Tibial artery (tissue), 4 donors: ENCODE data around the gene ACOXL.
A peak's percentile ranks its signal among the peaks of the same experiment; 100 is the strongest.

Source experiments
- DNase-seq, 2 donors: peaks; one replicate each; pipeline ENCODE4 v3.0.0-alpha.2; 2019
- H3K27ac ChIP-seq, 2 donors: fragments of 200-600 bp; sonication (generic) in 1 of 2; 1 replicate in 1 of 2; 2 replicates in 1 of 2; pipeline ENCODE4 v1.5.1; 2018 to 2019; ENCODE audit warnings: mild to moderate bottlenecking in 1 of 2
- H3K27me3 ChIP-seq, 2 donors: fragments of 200-600 bp; sonication (generic) in 1 of 2; one replicate each; pipeline versions ENCODE4 v1.5.1 to v1.6.0; 2016 to 2019
- H3K36me3 ChIP-seq, 3 donors: fragments of 200-600 bp; sonication (generic) in 2 of 3; one replicate each; pipeline ENCODE4 v1.5.1; 2016 to 2019; ENCODE audit warnings: mild to moderate bottlenecking in 2 of 3
- H3K4me1 ChIP-seq, 4 donors: fragments of 200-600 bp; sonication (generic) in 2 of 4; 1 replicate in 3 of 4; 2 replicates in 1 of 4; pipeline ENCODE4 v1.5.1; 2016 to 2019
- H3K4me3 ChIP-seq, 2 donors: fragments of 200-600 bp; sonication (generic) in 1 of 2; 1 replicate in 1 of 2; 2 replicates in 1 of 2; pipeline ENCODE4 v1.5.1; 2018 to 2019; ENCODE audit warnings: mild to moderate bottlenecking in 2 of 2
- H3K9me3 ChIP-seq, 3 donors: fragments of 200-600 bp; sonication (generic) in 1 of 3; one replicate each; pipeline ENCODE4 v1.5.1; 2016 to 2019
- intact Hi-C: fragments of 100-400 bp; cut with DNase I; formaldehyde crosslinking; loops from one replicate; pipeline ENCODE4 v1.15.0; 2023; ENCODE audit warnings: low total_unique reads
- TF ChIP-seq, protein P1 (sequence below), 2 experiments: fragments of 200-600 bp in 1 of 2; fragments of 450-650 bp in 1 of 2; IDR thresholded peaks; one replicate each; pipeline ENCODE4 v1.5.1; 2017 to 2019; ENCODE audit warnings: antibody characterized with exemption in 2 of 2, mild to moderate bottlenecking in 1 of 2, moderate library complexity in 1 of 2

ACOXL gene

DNA sequence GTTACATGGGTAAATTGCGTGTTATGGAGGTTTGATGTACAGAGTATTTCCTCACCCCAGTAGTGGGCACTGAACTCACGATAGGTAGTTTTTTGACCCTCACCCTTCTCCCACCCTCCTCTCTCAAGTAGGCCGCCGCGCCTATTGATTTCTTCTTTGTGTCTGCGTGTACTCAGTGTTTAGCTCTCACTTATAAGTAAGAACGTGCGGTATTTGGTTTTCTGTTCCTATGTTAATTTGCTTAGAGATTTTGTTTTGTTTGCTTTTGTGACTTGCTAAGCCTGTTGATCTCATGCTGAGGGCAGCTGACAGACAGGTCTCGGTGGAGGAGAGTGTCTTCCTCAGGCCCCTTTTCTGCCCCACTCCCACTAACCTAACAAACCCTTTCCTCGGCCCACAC, 36.2 kb downstream of the ACOXL start:
- Histone ChIP-seq H3K4me1 (peaks cover 0 to 18% (median 13%) of the 10 kb centered on the region in 4 donors), H3K9me3 (no peaks in the 10 kb centered on the region), H3K4me3 (no peak overlapping the region), H3K27me3 (no peaks in the 10 kb centered on the region), H3K36me3 (no peaks in the 10 kb centered on the region), H3K27ac (no peak overlapping the region)
- TF ChIP-seq, protein P1, sequence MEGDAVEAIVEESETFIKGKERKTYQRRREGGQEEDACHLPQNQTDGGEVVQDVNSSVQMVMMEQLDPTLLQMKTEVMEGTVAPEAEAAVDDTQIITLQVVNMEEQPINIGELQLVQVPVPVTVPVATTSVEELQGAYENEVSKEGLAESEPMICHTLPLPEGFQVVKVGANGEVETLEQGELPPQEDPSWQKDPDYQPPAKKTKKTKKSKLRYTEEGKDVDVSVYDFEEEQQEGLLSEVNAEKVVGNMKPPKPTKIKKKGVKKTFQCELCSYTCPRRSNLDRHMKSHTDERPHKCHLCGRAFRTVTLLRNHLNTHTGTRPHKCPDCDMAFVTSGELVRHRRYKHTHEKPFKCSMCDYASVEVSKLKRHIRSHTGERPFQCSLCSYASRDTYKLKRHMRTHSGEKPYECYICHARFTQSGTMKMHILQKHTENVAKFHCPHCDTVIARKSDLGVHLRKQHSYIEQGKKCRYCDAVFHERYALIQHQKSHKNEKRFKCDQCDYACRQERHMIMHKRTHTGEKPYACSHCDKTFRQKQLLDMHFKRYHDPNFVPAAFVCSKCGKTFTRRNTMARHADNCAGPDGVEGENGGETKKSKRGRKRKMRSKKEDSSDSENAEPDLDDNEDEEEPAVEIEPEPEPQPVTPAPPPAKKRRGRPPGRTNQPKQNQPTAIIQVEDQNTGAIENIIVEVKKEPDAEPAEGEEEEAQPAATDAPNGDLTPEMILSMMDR (IDR thresholded peaks at IDR 0.05): no peak
- DNase-seq: no peak
- intact Hi-C loops: no loop called here

DNA sequence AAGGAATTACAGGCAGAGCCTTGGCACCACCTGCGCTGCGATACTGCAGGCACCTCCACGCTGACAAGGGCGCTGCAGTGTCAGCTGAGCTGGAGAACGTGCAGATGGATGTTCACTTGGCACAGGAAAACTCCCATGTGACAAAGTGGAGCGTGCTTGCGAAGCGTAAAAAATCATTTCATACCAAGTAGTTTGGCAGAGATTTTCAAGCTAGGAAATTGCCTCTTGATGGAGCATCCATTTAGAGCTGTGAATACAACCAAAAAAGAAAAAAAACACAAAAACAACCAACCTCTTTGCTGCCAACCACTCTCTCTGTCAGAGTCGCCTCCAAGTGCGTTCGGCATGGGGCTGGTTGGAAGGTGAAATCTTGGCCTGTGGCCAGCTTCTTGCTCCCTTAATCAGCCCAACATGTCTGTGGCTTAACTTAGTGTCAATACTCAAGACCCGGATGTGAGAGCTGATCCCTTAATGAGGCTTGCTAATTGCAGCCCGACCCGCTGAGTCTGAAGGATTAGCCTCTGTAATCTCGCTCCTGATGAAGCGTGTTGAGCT, 38.1 kb downstream of the ACOXL start:
- H3K4me3 ChIP-seq: no peak overlapping the region
- H3K27ac ChIP-seq: no peak overlapping the region

DNA sequence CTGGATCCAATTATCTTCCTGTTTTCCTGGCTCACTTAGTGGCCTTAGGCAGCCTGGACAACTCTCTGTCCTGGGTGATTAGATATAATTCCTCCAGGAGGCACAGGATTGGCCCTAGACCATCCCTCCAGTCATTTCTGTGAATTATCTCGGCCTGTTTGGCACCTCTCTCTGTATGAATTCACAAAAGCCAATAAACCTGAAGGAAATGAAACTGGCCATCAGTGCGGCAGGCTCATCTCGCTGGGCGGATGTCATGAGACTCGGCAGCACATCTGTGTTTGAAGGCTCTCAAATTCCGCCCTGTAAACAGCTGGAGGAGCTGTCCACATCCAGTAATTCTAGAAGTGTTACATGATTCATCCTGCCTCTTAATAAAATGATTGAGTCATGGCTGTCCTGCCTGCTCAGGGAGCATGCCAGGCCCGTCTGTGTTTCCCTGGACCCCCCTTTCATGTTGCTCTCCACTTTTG, 38.6 kb downstream of the ACOXL start:
- no peaks in the 10 kb centered on the region for H3K36me3 ChIP-seq
- peaks cover 0 to 28% (median 16%) of the 10 kb centered on the region in 4 donors for H3K4me1 ChIP-seq
- DNase-seq: peak in 1 of 2 donors; percentile 57
- H3K27me3 ChIP-seq: no peaks in the 10 kb centered on the region
- H3K27ac ChIP-seq: no peak overlapping the region
- no peaks in the 10 kb centered on the region for H3K9me3 ChIP-seq
- TF ChIP-seq, protein P1 (IDR thresholded peaks at IDR 0.05): no peak
- intact Hi-C loops: no loop called here
- no peak overlapping the region for H3K4me3 ChIP-seq

More for the DNA sequence above, 38.1 kb downstream of the ACOXL start:
- no peaks in the 10 kb centered on the region for H3K9me3 ChIP-seq
- peaks cover 0 to 28% (median 16%) of the 10 kb centered on the region in 4 donors for H3K4me1 ChIP-seq
- no peaks in the 10 kb centered on the region for H3K36me3 ChIP-seq
- no peak for DNase-seq
- TF ChIP-seq, protein P1 (IDR thresholded peaks at IDR 0.05): no peak
- intact Hi-C loops: no loop called here
- H3K27me3 ChIP-seq: no peaks in the 10 kb centered on the region

DNA sequence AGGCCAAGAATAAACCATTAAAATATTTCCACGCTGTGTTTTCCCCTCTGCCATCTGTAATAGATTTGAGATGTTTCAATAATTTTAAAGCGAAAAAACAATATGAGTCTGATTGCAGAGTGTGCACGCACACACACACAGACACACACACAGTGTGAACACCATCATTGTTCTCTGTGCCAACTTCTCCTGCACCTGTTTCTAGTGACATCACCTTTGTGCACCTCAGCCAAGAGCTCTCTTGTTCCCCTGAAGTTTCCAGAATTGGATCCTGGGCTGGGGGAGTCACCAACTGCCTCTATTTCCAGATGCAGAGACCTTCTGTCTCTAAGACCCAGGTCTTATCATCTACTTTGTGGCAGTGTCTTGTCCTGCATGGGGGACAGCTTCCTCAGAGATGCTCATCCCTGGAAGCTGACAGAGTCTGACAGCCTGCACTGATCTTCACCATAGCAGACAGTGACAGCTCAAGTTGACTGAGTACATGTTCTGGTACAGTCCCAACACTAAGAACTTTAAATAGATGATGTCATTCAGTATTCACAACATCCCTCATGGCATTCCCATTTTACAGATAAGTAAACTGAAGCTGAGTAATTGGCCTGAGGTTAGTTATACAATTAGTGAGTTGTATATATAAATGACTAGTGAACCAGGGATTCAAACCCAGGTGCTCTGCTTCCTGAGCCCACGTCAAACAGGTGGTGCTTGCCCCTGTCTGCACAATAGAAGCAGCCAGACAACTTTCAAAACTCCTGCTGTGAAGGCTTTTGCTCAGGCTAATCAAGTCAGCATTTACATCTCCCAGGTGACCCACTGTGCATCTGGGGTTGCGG, 39.4 kb downstream of the ACOXL start:
- DNase-seq: no peak

DNA sequence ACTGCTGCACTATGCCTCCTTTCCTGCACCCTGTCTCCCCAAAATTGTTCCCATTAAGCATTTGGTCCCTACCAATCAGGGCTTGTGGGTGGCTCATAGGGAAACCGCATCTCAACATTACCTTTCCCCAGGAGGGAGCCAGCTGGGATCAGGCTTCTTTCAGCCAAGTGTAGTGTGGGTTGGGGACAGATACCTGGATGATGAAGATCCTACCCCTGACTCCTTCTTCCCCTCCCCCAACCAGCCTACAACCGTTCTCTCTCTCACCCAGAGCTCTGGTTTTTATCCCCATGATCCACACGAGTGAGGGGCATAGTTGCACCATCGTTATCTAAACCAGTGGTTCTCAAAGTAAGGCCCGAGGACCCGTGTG, 40.0 kb downstream of the ACOXL start:
- intact Hi-C loops: no loop called here
- Histone ChIP-seq H3K27ac (no peak overlapping the region), H3K27me3 (no peaks in the 10 kb centered on the region), H3K9me3 (no peaks in the 10 kb centered on the region), H3K4me1 (peaks cover 0 to 30% (median 18%) of the 10 kb centered on the region in 4 donors), H3K36me3 (no peaks in the 10 kb centered on the region), H3K4me3 (no peak overlapping the region)
- TF ChIP-seq, protein P1 (IDR thresholded peaks at IDR 0.05): no peak
- DNase-seq: no peak

More for the DNA sequence above, 39.4 kb downstream of the ACOXL start:
- TF ChIP-seq, protein P1 (IDR thresholded peaks at IDR 0.05): no peak
- no peaks in the 10 kb centered on the region for H3K9me3 ChIP-seq
- no peak overlapping the region for H3K4me3 ChIP-seq
- no peaks in the 10 kb centered on the region for H3K27me3 ChIP-seq
- intact Hi-C loops: no loop called here
- peaks cover 0 to 28% (median 16%) of the 10 kb centered on the region in 4 donors for H3K4me1 ChIP-seq
- no peaks in the 10 kb centered on the region for H3K36me3 ChIP-seq
- no peak overlapping the region for H3K27ac ChIP-seq
